Mesothelial cell of epicardium (in vitro differentiated cells): ENCODE data around the gene ITPKC. TPM values are rescaled to one million over a fixed set of nuclear protein-coding genes. Genes with fewer than 3 reads are reported as not detected.

ENCODE experiments used
- DNase-seq, 2 experiments: peaks; one replicate each; pipeline ENCODE4 v3.0.0; 2021; ENCODE audit warnings: low spot score in 2 of 2; ENCODE audit not compliant: unreplicated experiment in 2 of 2
- H3K27ac Mint-ChIP-seq: 2 replicates; pipeline ENCODE4 v1.8.0; 2021; ENCODE audit warnings: mixed read lengths
- H3K27me3 Mint-ChIP-seq: 2 replicates; pipeline ENCODE4 v1.8.0; 2021; ENCODE audit warnings: low read depth, mixed read lengths
- H3K36me3 Mint-ChIP-seq: 2 replicates; pipeline ENCODE4 v1.8.0; 2021; ENCODE audit warnings: mixed read lengths
- H3K4me1 Mint-ChIP-seq: 2 replicates; pipeline ENCODE4 v1.8.0; 2021; ENCODE audit warnings: mixed read lengths
- H3K4me3 Mint-ChIP-seq: 2 replicates; pipeline ENCODE4 v1.8.0; 2021; ENCODE audit warnings: mild to moderate bottlenecking, moderate library complexity, mixed read lengths
- H3K9me3 Mint-ChIP-seq: 2 replicates; pipeline ENCODE4 v1.8.0; 2021; ENCODE audit warnings: mixed read lengths
- total RNA-seq: library from RNA; stranded (reverse); gene quantifications from 3 replicates; pipeline ENCODE4 v1.2.1, GENCODE V29; 2021
- TF ChIP-seq, protein P1 (sequence below): fragments of 200-600 bp; sonication (generic); IDR thresholded peaks from one replicate; pipeline ENCODE4 v1.5.0; 2021; ENCODE audit warnings: antibody characterized with exemption; ENCODE audit not compliant: unreplicated experiment

Gene ITPKC
- 26.2 to 28.3 TPM (median 27.0 TPM) in 3 replicates for total RNA-seq

DNA sequence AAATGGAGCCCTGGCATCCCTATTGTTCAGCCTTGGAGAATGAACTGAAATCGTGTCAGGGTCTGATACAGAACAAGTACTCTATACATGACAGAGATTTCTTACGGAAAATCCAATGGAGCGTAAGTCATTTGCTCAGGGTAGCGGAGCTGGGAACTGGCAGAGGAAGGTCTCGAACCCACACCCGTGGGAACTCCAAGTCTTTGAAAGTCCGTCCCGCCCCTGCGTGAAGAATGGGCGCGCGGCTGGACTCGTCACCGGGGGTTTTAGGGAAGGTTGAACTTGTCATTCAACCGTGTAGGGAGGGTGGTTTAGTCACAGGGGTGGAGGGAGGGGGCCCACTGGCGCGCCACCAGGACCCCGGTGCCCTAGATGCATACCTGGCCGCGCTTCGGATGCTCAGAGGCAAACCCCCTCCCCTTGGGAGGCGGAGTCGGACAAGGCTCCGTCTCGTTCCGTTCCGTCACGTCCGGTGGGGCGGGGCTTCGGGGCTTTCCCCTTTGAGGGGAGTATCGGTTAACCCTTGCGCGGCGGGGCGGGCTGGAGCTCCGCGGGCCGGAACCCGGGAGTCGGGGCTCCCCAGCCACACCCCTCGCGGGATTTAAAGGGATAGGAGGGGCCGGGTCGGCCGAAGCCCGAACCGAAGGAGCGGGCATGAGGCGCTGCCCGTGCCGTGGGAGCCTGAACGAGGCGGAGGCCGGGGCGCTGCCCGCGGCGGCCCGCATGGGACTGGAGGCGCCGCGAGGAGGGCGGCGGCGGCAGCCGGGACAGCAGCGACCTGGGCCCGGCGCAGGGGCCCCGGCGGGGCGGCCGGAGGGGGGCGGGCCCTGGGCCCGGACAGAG lies at the start of gene ITPKC, which contains the start of gene COQ8B:
Gene ITPKC, plus strand, starts transcription at position 631 of the 843 bp plus-strand sequence. Its CDS starts 24 bp downstream, at position 655.
Gene COQ8B, minus strand, starts transcription at position 405 of the 843 bp plus-strand sequence. CDS start 2,254 bp downstream, outside the sequence.
- Mint-ChIP-seq H3K4me3 (peak within 1 kb of the TSS; percentile 97), H3K4me1 (peaks cover 46% of the 10 kb centered on the region), H3K27ac (peak within 1 kb of the TSS; percentile 100), H3K36me3 (peaks cover 7% of the 10 kb centered on the region), H3K9me3 (no peaks in the 10 kb centered on the region), H3K27me3 (no peaks in the 10 kb centered on the region)
- TF ChIP-seq, protein P1, sequence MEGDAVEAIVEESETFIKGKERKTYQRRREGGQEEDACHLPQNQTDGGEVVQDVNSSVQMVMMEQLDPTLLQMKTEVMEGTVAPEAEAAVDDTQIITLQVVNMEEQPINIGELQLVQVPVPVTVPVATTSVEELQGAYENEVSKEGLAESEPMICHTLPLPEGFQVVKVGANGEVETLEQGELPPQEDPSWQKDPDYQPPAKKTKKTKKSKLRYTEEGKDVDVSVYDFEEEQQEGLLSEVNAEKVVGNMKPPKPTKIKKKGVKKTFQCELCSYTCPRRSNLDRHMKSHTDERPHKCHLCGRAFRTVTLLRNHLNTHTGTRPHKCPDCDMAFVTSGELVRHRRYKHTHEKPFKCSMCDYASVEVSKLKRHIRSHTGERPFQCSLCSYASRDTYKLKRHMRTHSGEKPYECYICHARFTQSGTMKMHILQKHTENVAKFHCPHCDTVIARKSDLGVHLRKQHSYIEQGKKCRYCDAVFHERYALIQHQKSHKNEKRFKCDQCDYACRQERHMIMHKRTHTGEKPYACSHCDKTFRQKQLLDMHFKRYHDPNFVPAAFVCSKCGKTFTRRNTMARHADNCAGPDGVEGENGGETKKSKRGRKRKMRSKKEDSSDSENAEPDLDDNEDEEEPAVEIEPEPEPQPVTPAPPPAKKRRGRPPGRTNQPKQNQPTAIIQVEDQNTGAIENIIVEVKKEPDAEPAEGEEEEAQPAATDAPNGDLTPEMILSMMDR = no peak
- peak; percentile 100 for DNase-seq

DNA sequence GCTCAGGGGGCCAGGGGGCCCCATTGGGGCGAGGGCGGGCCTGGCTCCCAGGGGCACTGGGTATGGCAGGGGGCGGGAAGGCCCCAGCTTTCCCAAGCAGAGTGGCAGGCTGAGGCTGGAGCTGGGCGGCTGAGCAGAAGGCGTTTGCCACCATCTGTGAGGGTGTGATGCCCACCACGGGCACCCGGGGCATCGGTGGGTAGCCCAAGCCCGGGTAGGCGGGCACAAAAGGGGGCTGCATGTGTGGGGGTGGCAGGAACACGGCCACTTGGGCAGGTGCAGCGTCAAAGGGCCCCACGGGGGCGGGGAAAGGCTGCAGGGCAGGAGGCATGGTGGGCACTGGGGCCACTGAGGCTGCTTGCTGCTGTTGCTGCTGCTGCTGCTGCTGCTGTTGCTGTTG lies 49.3 kb upstream of the ITPKC start:
- Mint-ChIP-seq H3K4me1 (peaks cover 8% of the 10 kb centered on the region), H3K27ac (no peak overlapping the region), H3K36me3 (peaks cover 38% of the 10 kb centered on the region), H3K4me3 (no peak overlapping the region), H3K27me3 (no peaks in the 10 kb centered on the region), H3K9me3 (peaks cover 4% of the 10 kb centered on the region)
- TF ChIP-seq, protein P1 = no peak
- DNase-seq = no peak

DNA sequence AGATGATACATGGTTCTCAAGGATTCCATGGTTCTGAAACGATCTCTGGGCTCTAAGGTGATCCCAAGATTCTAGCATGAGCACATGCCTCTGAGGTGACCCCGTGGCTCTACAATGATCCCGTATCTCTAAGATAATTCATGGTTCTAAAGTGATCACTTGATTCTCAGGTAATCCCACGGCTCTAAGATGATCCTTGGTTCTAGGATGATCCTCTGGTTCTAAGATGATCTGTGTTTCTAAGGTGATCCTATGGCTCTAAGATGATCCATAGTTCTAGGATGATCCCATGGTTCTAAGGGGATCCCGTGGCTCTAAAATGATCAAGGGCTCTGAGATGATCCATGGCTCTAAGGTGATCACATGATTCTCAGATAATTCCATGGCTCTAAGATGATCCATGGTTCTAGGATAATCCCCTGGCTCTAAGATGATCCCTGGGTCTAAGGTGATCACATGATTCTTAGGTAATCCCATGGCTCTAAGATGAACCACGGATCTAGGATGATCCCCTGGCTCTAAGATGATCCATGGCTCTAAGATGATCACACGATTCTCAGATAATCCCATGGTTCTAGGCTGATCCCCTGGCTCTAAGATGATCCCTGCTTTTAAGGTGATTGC lies 47.8 kb upstream of the ITPKC start:
- no peak for DNase-seq
- TF ChIP-seq, protein P1 = no peak
- H3K4me1 Mint-ChIP-seq = no peaks in the 10 kb centered on the region
- H3K4me3 Mint-ChIP-seq = no peak overlapping the region
- H3K9me3 Mint-ChIP-seq = peaks cover 4% of the 10 kb centered on the region
- H3K27ac Mint-ChIP-seq = no peak overlapping the region
- H3K27me3 Mint-ChIP-seq = no peaks in the 10 kb centered on the region
- peaks cover 38% of the 10 kb centered on the region for H3K36me3 Mint-ChIP-seq

DNA sequence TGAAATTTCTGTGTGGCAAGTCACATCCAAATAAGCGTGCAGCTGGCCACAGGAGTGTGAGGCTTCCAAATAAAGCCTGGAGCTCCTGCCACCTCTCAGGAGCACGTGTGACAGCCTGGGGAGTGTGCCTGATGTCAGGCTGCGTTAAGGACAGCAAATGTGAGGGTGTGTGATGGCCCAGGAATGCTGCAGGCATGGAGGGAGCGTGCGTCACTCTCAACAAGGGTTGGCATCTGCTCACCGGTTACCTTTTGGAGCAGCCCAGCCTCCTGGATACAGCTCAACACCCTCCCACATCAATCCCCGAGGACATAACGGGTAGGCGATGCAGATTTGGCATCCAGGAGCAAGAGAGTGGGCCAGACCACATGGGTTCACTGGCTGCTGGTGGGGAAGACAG lies 45.5 kb upstream of the ITPKC start:
- Mint-ChIP-seq H3K4me3 (no peak overlapping the region), H3K27me3 (no peaks in the 10 kb centered on the region), H3K9me3 (peaks cover 4% of the 10 kb centered on the region), H3K4me1 (no peaks in the 10 kb centered on the region), H3K27ac (no peak overlapping the region), H3K36me3 (peaks cover 38% of the 10 kb centered on the region)
- TF ChIP-seq, protein P1 = no peak
- DNase-seq = no peak

DNA sequence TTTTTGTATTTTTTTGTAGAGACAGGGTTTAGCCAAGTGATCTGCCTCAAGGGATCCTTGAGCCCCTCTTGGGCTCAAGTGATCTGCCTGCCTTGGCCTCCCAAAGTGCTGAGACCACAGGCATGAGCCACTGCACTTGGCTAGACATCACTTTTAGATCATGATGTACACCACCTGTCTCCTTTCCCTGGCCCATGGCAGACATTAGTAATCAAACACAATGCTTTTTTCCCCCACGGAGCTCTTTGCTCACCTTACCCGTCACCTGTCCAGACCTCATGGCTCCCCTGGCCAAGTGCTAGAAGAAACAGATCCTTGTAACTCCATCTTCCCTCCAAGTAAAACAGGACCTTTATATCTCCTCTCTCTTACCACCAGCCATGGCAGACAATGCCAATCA lies 44.9 kb upstream of the ITPKC start:
- Mint-ChIP-seq H3K4me1 (no peaks in the 10 kb centered on the region), H3K27me3 (no peaks in the 10 kb centered on the region), H3K4me3 (no peak overlapping the region), H3K36me3 (peaks cover 34% of the 10 kb centered on the region), H3K27ac (no peak overlapping the region), H3K9me3 (peaks cover 4% of the 10 kb centered on the region)
- TF ChIP-seq, protein P1 = no peak
- DNase-seq = no peak
